Smooth muscle cell (in vitro differentiated cells): Measurements from ENCODE around the gene RNU11. TPM values are rescaled to one million over a fixed set of nuclear protein-coding genes. Genes with fewer than 3 reads are reported as not detected.

Experiments used
- DNase-seq: peaks from one replicate; lab custom pipeline; 2025; ENCODE audit not compliant: unreplicated experiment; lab: John Stamatoyannopoulos, UW
- H2AFZ ChIP-seq: fragments of 200-600 bp; sonication (generic); 2 replicates; pipeline ENCODE4 v1.6.0; 2016; ENCODE audit warnings: antibody characterized with exemption, low read depth, mild to moderate bottlenecking
- H3F3A ChIP-seq: fragments of 200-600 bp; sonication (generic); 2 replicates; pipeline ENCODE4 v1.6.0; 2017; ENCODE audit warnings: antibody characterized with exemption, low read depth
- H3K27ac ChIP-seq: fragments of 200-600 bp; sonication (generic); 2 replicates; pipeline ENCODE4 v1.5.1; 2016; ENCODE audit warnings: low read depth, mild to moderate bottlenecking
- H3K27me3 ChIP-seq: fragments of 200-600 bp; sonication (generic); 2 replicates; pipeline ENCODE4 v1.6.1; 2016; ENCODE audit warnings: low read depth, mild to moderate bottlenecking
- H3K36me3 ChIP-seq: fragments of 200-600 bp; sonication (generic); 2 replicates; pipeline ENCODE4 v1.5.1; 2016; ENCODE audit warnings: low read depth
- H3K4me1 ChIP-seq: fragments of 200-600 bp; sonication (generic); 2 replicates; pipeline ENCODE4 v1.5.1; 2016; ENCODE audit warnings: low read depth
- H3K4me2 ChIP-seq: fragments of 200-600 bp; sonication (generic); 2 replicates; pipeline ENCODE4 v1.6.0; 2016; ENCODE audit warnings: mild to moderate bottlenecking
- H3K4me3 ChIP-seq: fragments of 200-600 bp; sonication (generic); 2 replicates; pipeline ENCODE4 v1.5.1; 2016; ENCODE audit warnings: mild to moderate bottlenecking
- H3K79me2 ChIP-seq: fragments of 200-600 bp; sonication (generic); 2 replicates; pipeline ENCODE4 v1.6.0; 2016; ENCODE audit warnings: low read depth, mild to moderate bottlenecking
- H3K9ac ChIP-seq: fragments of 200-600 bp; sonication (generic); 2 replicates; pipeline ENCODE4 v1.6.0; 2016; ENCODE audit warnings: low read depth
- H3K9me3 ChIP-seq: fragments of 200-600 bp; sonication (generic); replicated peaks from 2 replicates; pipeline ENCODE4 v1.5.1; 2016; ENCODE audit warnings: low read depth
- H4K20me1 ChIP-seq: fragments of 200-600 bp; sonication (generic); 2 replicates; pipeline ENCODE4 v1.6.0; 2016; ENCODE audit warnings: low read depth
- CTCF ChIP-seq: fragments of 200-600 bp; sonication (generic); IDR thresholded peaks from 2 replicates; pipeline ENCODE4 v1.5.1; 2017; ENCODE audit warnings: borderline replicate concordance, mild to moderate bottlenecking, antibody characterized with exemption; ENCODE audit not compliant: insufficient read depth, poor library complexity, severe bottlenecking
- WGBS: methylation state at CpG from one replicate; pipeline ENCODE4 v1.1.7; 2016; ENCODE audit warnings: low lambda C conversion rate; 5-methylcytosine and 5-hydroxymethylcytosine counted together
- polyA plus RNA-seq: library from polyadenylated mRNA; unstranded; fragments of >200 nt; fragmentation: Nextera tagmentation; extraction: Ambion mirVana; gene quantifications from 2 replicates; pipeline ENCODE4 v1.2.1, GENCODE V29; 2016
- total RNA-seq: library from RNA; depleted of rRNA; stranded (reverse); fragments of >200 nt; gene quantifications from 2 replicates; pipeline ENCODE4 v1.2.3, GENCODE V29; 2014

RNU11 gene
- total and polyA plus RNA-seq, 2 experiments from 2014 or later = not detected

GRCh38 chr1:28631713-28632112 is 16.7 kb upstream of the RNU11 start:
- no peaks in the 10 kb centered on the region for H3K9me3 ChIP-seq
- no peak overlapping the region for H3K4me3 ChIP-seq
- no peak overlapping the region for H3K9ac ChIP-seq
- no peak for TF ChIP-seq CTCF
- H3K4me2 ChIP-seq = no peak overlapping the region
- peaks cover 4% of the 10 kb centered on the region for H3K79me2 ChIP-seq
- no peaks in the 10 kb centered on the region for H3F3A ChIP-seq
- 100% methylated on average over 1 of the region's 1 CpG for WGBS
- H3K36me3 ChIP-seq = no peaks in the 10 kb centered on the region
- H2AFZ ChIP-seq = no peak overlapping the region
- H3K27ac ChIP-seq = no peak overlapping the region
- H4K20me1 ChIP-seq = peaks cover 10% of the 10 kb centered on the region
- no peaks in the 10 kb centered on the region for H3K27me3 ChIP-seq
- DNase-seq = no peak
- H3K4me1 ChIP-seq = no peaks in the 10 kb centered on the region

- H2AFZ ChIP-seq = no peak overlapping the region
- no peaks in the 10 kb centered on the region for H3K36me3 ChIP-seq
- H3K79me2 ChIP-seq = peaks cover 5% of the 10 kb centered on the region
- no peak overlapping the region for H3K4me2 ChIP-seq
- WGBS = over 99% methylated on average over 4 of the region's 4 CpGs
- H3K27ac ChIP-seq = no peak overlapping the region
- H3K9me3 ChIP-seq = no peaks in the 10 kb centered on the region
- TF ChIP-seq CTCF = no peak
- H4K20me1 ChIP-seq = peaks cover 10% of the 10 kb centered on the region
- H3K27me3 ChIP-seq = no peaks in the 10 kb centered on the region
- no peaks in the 10 kb centered on the region for H3K4me1 ChIP-seq
- no peak overlapping the region for H3K4me3 ChIP-seq
- no peak for DNase-seq
- H3K9ac ChIP-seq = no peak overlapping the region
- no peaks in the 10 kb centered on the region for H3F3A ChIP-seq
Observed at GRCh38 chr1:28632560-28632959, 15.8 kb upstream of the RNU11 start.

- H3K9me3 ChIP-seq = no peaks in the 10 kb centered on the region
- H3K4me3 ChIP-seq = no peak overlapping the region
- no peaks in the 10 kb centered on the region for H3K27me3 ChIP-seq
- peaks cover 12% of the 10 kb centered on the region for H3K4me1 ChIP-seq
- WGBS = 100% methylated on average over 1 of the region's 1 CpG
- peaks cover 41% of the 10 kb centered on the region for H3K79me2 ChIP-seq
- H3F3A ChIP-seq = peaks cover 8% of the 10 kb centered on the region
- H4K20me1 ChIP-seq = no peaks in the 10 kb centered on the region
- DNase-seq = no peak
- no peak overlapping the region for H3K27ac ChIP-seq
- TF ChIP-seq CTCF = peak; percentile 32
- H3K4me2 ChIP-seq = no peak overlapping the region
- H2AFZ ChIP-seq = no peak overlapping the region
- no peaks in the 10 kb centered on the region for H3K36me3 ChIP-seq
- no peak overlapping the region for H3K9ac ChIP-seq
Observed at GRCh38 chr1:28640766-28641165, 7.6 kb upstream of the RNU11 start.

GRCh38 chr1:28642056-28642846 is 6.1 kb upstream of the RNU11 start:
- Histone ChIP-seq H3K79me2 (peaks cover 37% of the 10 kb centered on the region), H3K9me3 (no peaks in the 10 kb centered on the region), H3K4me2 (peak overlapping the region; percentile 95), H3K9ac (peak overlapping the region; percentile 74), H3K4me3 (peak overlapping the region; percentile 80), H4K20me1 (no peaks in the 10 kb centered on the region), H3K36me3 (no peaks in the 10 kb centered on the region), H2AFZ (peak overlapping the region; percentile 86), H3K27ac (peak overlapping the region; percentile 83), H3F3A (peaks cover 8% of the 10 kb centered on the region), H3K27me3 (no peaks in the 10 kb centered on the region), H3K4me1 (peaks cover 12% of the 10 kb centered on the region)
- TF ChIP-seq CTCF = no peak
- DNase-seq = peak; percentile 24
- WGBS = 3% methylated on average over 23 of the region's 26 CpGs
